K562 (cell line): ENCODE data around the gene CBX4. TPM values are rescaled to one million over a fixed set of nuclear protein-coding genes. Genes with fewer than 3 reads are reported as not detected.

ENCODE experiments used
- ATAC-seq: fragments of 200-7000 bp; cut with Tn5 transposase; 3 replicates; pipeline ENCODE4 v1.9.1; 2020; ENCODE audit warnings: moderate library complexity
- Bru-seq: library from RNA; stranded (reverse); fragments of 400-500 nt; gene quantifications from one replicate; lab custom pipeline; 2021; lab: Mats Ljungman, UMichigan
- BruChase-seq, 2 experiments: library from RNA; stranded (reverse); fragments of 400-500 nt; gene quantifications; one replicate each; lab custom pipeline; 2021; lab: Mats Ljungman, UMichigan
- BruUV-seq: library from RNA; stranded (reverse); fragments of 400-500 nt; replicated peaks from 2 replicates; lab custom pipeline; 2021; lab: Mats Ljungman, UMichigan
- CTCF ChIA-PET: fragments of 300-600 bp; formaldehyde crosslinking; extraction: SDS; loops from one replicate; lab custom pipeline; 2021; ENCODE audit warnings: low intra/inter-chr PET ratio; lab: Yijun Ruan, JAX
- POLR2A ChIA-PET: fragments of 300-600, 350-650 bp; sonication (Branson Sonifier 250); formaldehyde crosslinking; extraction: SDS; loops from one replicate; lab custom pipeline; 2021; ENCODE audit warnings: antibody characterized with exemption, inconsistent platforms; lab: Yijun Ruan, JAX
- DNase-seq, 4 experiments: peaks; one replicate each; pipeline versions ENCODE4 v3.0.0 to v3.0.0-alpha.2; 2011 to 2018; ENCODE audit warnings: low spot score in 3 of 4, mixed read lengths in 3 of 4; ENCODE audit errors: extremely low read depth in 1 of 4
- FAIRE-seq: peaks from 2 replicates; lab custom pipeline; 2011; peaks lifted over from hg19 to GRCh38; lab: Jason Lieb, UNC
- H2AFZ ChIP-seq: 2 replicates; pipeline ENCODE4 v1.6.0; 2011; ENCODE audit warnings: low read depth, low read length, control low read depth, inconsistent platforms
- H3K27ac ChIP-seq: fragments of 200-600 bp; 3 replicates; pipeline ENCODE4 v1.8.0; 2011; ENCODE audit warnings: low read depth, mild to moderate bottlenecking, control low read depth, inconsistent platforms, low read length, moderate library complexity, mixed read lengths; ENCODE audit errors: extremely low read depth
- H3K27me3 ChIP-seq, 2 experiments: fragments of 300-600 bp in 1 of 2; 2 replicates in 1 of 2; 3 replicates in 1 of 2; pipeline versions ENCODE4 v1.6.0 to v1.8.0; 2011; ENCODE audit warnings: inconsistent platforms in 2 of 2, low read length in 2 of 2, mild to moderate bottlenecking in 1 of 2, mixed read lengths in 1 of 2, moderate library complexity in 1 of 2; ENCODE audit not compliant: control insufficient read depth in 2 of 2, insufficient read depth in 2 of 2
- H3K36me3 ChIP-seq: fragments of 300-600 bp; 3 replicates; pipeline ENCODE4 v1.8.0; 2011; ENCODE audit warnings: mild to moderate bottlenecking, low read length, inconsistent platforms; ENCODE audit not compliant: control insufficient read depth, insufficient read depth
- H3K4me1 ChIP-seq, 2 experiments: fragments of 200-600 bp in 1 of 2; replicated peaks in 1 of 2; 2 replicates in 1 of 2; 3 replicates in 1 of 2; pipeline versions ENCODE4 v1.5.1 to v1.8.0; 2011; ENCODE audit warnings: inconsistent platforms in 2 of 2, low read length in 2 of 2, mild to moderate bottlenecking in 1 of 2, mixed read lengths in 1 of 2, moderate library complexity in 1 of 2; ENCODE audit not compliant: control insufficient read depth in 2 of 2, insufficient read depth in 2 of 2
- H3K4me2 ChIP-seq: 2 replicates; pipeline ENCODE4 v1.6.1; 2011; ENCODE audit warnings: low read length, control low read depth, inconsistent platforms, mixed read lengths; ENCODE audit not compliant: insufficient read depth
- H3K4me3 ChIP-seq: fragments of 200-600 bp; sonication (generic), shearing (Covaris generic); 2 replicates; pipeline ENCODE4 v1.5.1; 2016; ENCODE audit warnings: control low read depth, inconsistent platforms
- H3K79me2 ChIP-seq: fragments of 200-600 bp; 3 replicates; pipeline ENCODE4 v1.8.0; 2011; ENCODE audit warnings: low read length, inconsistent platforms; ENCODE audit not compliant: control insufficient read depth, insufficient read depth
- H3K9ac ChIP-seq, 2 experiments: 2 replicates each; pipeline versions ENCODE4 v1.6.0 to v1.6.1; 2011; ENCODE audit warnings: low read depth in 2 of 2, low read length in 2 of 2, control low read depth in 1 of 2, inconsistent platforms in 1 of 2, mild to moderate bottlenecking in 1 of 2, mixed read lengths in 1 of 2; ENCODE audit not compliant: insufficient read depth in 1 of 2
- H3K9me1 ChIP-seq: one replicate; pipeline ENCODE4 v1.6.0; 2011; ENCODE audit warnings: inconsistent platforms, mild to moderate bottlenecking, low read length, moderate library complexity; ENCODE audit not compliant: control insufficient read depth, insufficient read depth
- H3K9me3 ChIP-seq: replicated peaks from 2 replicates; pipeline ENCODE4 v1.5.1; 2011; ENCODE audit warnings: low read depth, low read length, inconsistent platforms; ENCODE audit not compliant: control insufficient read depth, insufficient read depth
- H4K20me1 ChIP-seq: replicated peaks from 2 replicates; pipeline ENCODE4 v1.6.1; 2011; ENCODE audit warnings: low read length, inconsistent platforms, mixed read lengths; ENCODE audit not compliant: control insufficient read depth, insufficient read depth
- C11orf30 ChIP-seq: fragments of 450-650 bp; IDR thresholded peaks from 2 replicates; pipeline ENCODE4 v1.6.1; 2016; ENCODE audit warnings: low read depth, mild to moderate bottlenecking
- E2F5 ChIP-seq: sonication (generic); formaldehyde crosslinking; IDR thresholded peaks from 2 replicates; pipeline ENCODE4 v1.8.0; 2022; ENCODE audit warnings: mild to moderate bottlenecking, missing genetic modification reagents
- HDAC2 ChIP-seq: fragments of 450-650 bp; IDR thresholded peaks from 2 replicates; pipeline ENCODE4 v1.6.1; 2016; ENCODE audit warnings: mild to moderate bottlenecking
- JUN ChIP-seq, 2 experiments: sonication (generic) in 1 of 2; formaldehyde crosslinking in 1 of 2; IDR thresholded peaks; 2 replicates each; pipeline versions ENCODE4 v1.6.1 to v1.8.0; 2012 to 2022; ENCODE audit warnings: borderline replicate concordance in 2 of 2, mild to moderate bottlenecking in 2 of 2, improper control_type of control experiment in 1 of 2, low read depth in 1 of 2, low read length in 1 of 2, missing genetic modification reagents in 1 of 2
- MECOM ChIP-seq: fragments of 250-450 bp; sonication (Bioruptor Pico); IDR thresholded peaks from 2 replicates; pipeline ENCODE4 v1.8.0; 2022; ENCODE audit warnings: inconsistent platforms
- NBN ChIP-seq: fragments of 450-650 bp; IDR thresholded peaks from 2 replicates; pipeline ENCODE4 v1.6.1; 2016; ENCODE audit warnings: low read depth, mild to moderate bottlenecking
- PYGO2 ChIP-seq: fragments of 450-650 bp; IDR thresholded peaks from 2 replicates; pipeline ENCODE4 v1.6.1; 2016; ENCODE audit warnings: mild to moderate bottlenecking, missing genetic modification characterization, moderate library complexity, missing compliant biosample characterization
- TEAD1 ChIP-seq, 2 experiments: fragments of 450-650 bp in 1 of 2; sonication (generic) in 1 of 2; formaldehyde crosslinking; IDR thresholded peaks; 2 replicates each; pipeline versions ENCODE4 v1.4.0 to v1.8.0; 2020 to 2022; ENCODE audit warnings: mild to moderate bottlenecking in 2 of 2, missing genetic modification reagents in 1 of 2
- USF1 ChIP-seq: sonication (generic); formaldehyde crosslinking; IDR thresholded peaks from 2 replicates; pipeline ENCODE4 v1.9.0; 2022; ENCODE audit warnings: mild to moderate bottlenecking, missing genetic modification reagents
- ZBTB7A ChIP-seq: IDR thresholded peaks from 2 replicates; pipeline ENCODE4 v1.6.1; 2011; ENCODE audit warnings: low read depth, mild to moderate bottlenecking, low read length, moderate library complexity, borderline replicate concordance; ENCODE audit not compliant: control insufficient read depth
- ZC3H4 ChIP-seq: sonication (generic); formaldehyde crosslinking; IDR thresholded peaks from 2 replicates; pipeline ENCODE4 v1.9.0; 2021; ENCODE audit warnings: missing genetic modification reagents, borderline replicate concordance
- ZFPM2 ChIP-seq: fragments of 250-450 bp; sonication (Bioruptor Pico); IDR thresholded peaks from 2 replicates; pipeline ENCODE4 v1.5.1; 2022; ENCODE audit warnings: mild to moderate bottlenecking
- ZNF324 ChIP-seq: fragments of 250-450 bp; sonication (Bioruptor Pico); IDR thresholded peaks from 2 replicates; pipeline ENCODE4 v1.4.0; 2020; ENCODE audit warnings: mild to moderate bottlenecking
- WGBS: fragments of 100-300 bp; shearing (Covaris generic); methylation state at CpG from one replicate; pipeline ENCODE4 v1.1.6; 2016; ENCODE audit warnings: low coverage, mixed read lengths; ENCODE audit not compliant: insufficient coverage; ENCODE audit errors: missing lambda C conversion rate; 5-methylcytosine and 5-hydroxymethylcytosine counted together
- in situ Hi-C: fragments of 300-500 bp; cut with MboI; formaldehyde crosslinking; loops from 4 replicates; pipeline ENCODE4 v1.15.0; 2018; ENCODE audit warnings: inconsistent platforms, mixed read lengths
- intact Hi-C: fragments of 100-400 bp; cut with micrococcal nuclease; formaldehyde crosslinking; loops from 2 replicates; pipeline ENCODE4 v1.14.2; 2022
- long read RNA-seq, 3 experiments: library from polyadenylated mRNA in 2 of 3; library from RNA in 1 of 3; unstranded in 2 of 3; stranded (forward) in 1 of 3; transcript quantifications; one replicate each; pipeline ENCODE4 v2.0.0, GENCODE V29; 2019 to 2022
- polyA minus RNA-seq, 3 experiments: library from RNA; depleted of rRNA, polyadenylated mRNA; stranded (reverse); fragments of >200 nt; gene quantifications; 2 replicates each; pipeline ENCODE4 v1.2.3, GENCODE V29; 2011
- polyA plus RNA-seq, 8 experiments: library from polyadenylated mRNA; depleted of rRNA in 4 of 8; stranded (reverse) in 5 of 8; unstranded in 3 of 8; fragments of >200 nt; fragmentation: Nextera tagmentation in 2 of 8; fragmentation: Illumina TruSeq in 1 of 8; extraction: Ambion mirVana in 2 of 8; extraction: Trizol in 1 of 8; gene quantifications; 2 replicates each; pipeline versions ENCODE4 v1.2.1 to v1.2.3, GENCODE V29; 2011 to 2014; ENCODE audit warnings: inconsistent platforms in 1 of 8, missing spikeins in 1 of 8
- total RNA-seq, 7 experiments: library from RNA; depleted of rRNA in 6 of 7; stranded (reverse); fragments of >200 nt in 6 of 7; fragmentation: Illumina TruSeq in 2 of 7; extraction: Trizol in 2 of 7; gene quantifications; 2 replicates each; pipeline versions ENCODE4 v1.2.1 to v1.2.3, GENCODE V29; 2011 to 2021; ENCODE audit warnings: low replicate concordance in 1 of 7

The CBX4 gene
- 13.6 and 28.0 TPM in 2 replicates for total RNA-seq (2011; cell fraction: chromatin; rRNA removed; ENCODE audit: low replicate concordance)
- 26.3 and 29.6 TPM in 2 replicates for total RNA-seq (2011; cell fraction: nucleolus; rRNA removed)
- 11.0 and 15.7 TPM in 2 replicates for total RNA-seq (2011; cell fraction: nucleoplasm; rRNA removed)
- total RNA-seq (2014; rRNA removed), result 42.3 and 42.4 TPM in 2 replicates
- 4.4 and 4.7 TPM in 2 replicates for total RNA-seq (2014; rRNA removed; fragmentation: Illumina TruSeq; extraction: Trizol)
- 13.5 and 14.7 TPM in 2 replicates for total RNA-seq (2015; rRNA removed; fragmentation: Illumina TruSeq; extraction: Trizol)
- total RNA-seq (2021), result 48.5 and 50.5 TPM in 2 replicates
- 7.8 and 13.5 TPM in 2 replicates for polyA plus RNA-seq (2011; rRNA removed)
- 12.6 and 29.1 TPM in 2 replicates for polyA plus RNA-seq (2011; cell fraction: cytosol; rRNA removed)
- polyA plus RNA-seq (2011; cell fraction: nucleus; rRNA removed), result 23.9 and 38.8 TPM in 2 replicates
- 22.9 and 60.2 TPM in 2 replicates for polyA plus RNA-seq (2012)
- 10.0 and 16.4 TPM in 2 replicates for polyA plus RNA-seq (2014; fragmentation: Illumina TruSeq; extraction: Trizol)
- 1 to 10 TPM in 1 of 2 experiments, under 1 TPM in 1; 0.98 to 1.1 TPM for polyA plus RNA-seq (2014; fragmentation: Nextera tagmentation; extraction: Ambion mirVana)
- 34.8 and 40.7 TPM in 2 replicates for polyA plus RNA-seq (2014; rRNA removed)
- polyA minus RNA-seq (2011; rRNA and poly(A)+ RNA removed), result 7.2 and 7.6 TPM in 2 replicates
- polyA minus RNA-seq (2011; cell fraction: cytosol; rRNA and poly(A)+ RNA removed), result 18.7 and 24.1 TPM in 2 replicates
- 12.4 and 16.4 TPM in 2 replicates for polyA minus RNA-seq (2011; cell fraction: nucleus; rRNA and poly(A)+ RNA removed)
- percentile 92 among the genes with signal in this experiment for Bru-seq, nascent RNA
- percentile 88 among the genes with signal in this experiment for BruChase-seq, experiment 1, labeled RNA remaining after a 2-hour chase
- BruChase-seq, experiment 2, labeled RNA remaining after a 6-hour chase, result percentile 89 among the genes with signal in this experiment
- long read RNA-seq, experiment 1, transcript CBX4-201 (5 exons, 2,664 nt), result major isoform, 15 of 147 reads
- long read RNA-seq, experiment 1, partial matches to known transcripts, result 2 of 147 reads
- long read RNA-seq, experiment 1, other reads (novel, unspliced or antisense), result 130 of 147 reads
- long read RNA-seq, experiment 2, transcript CBX4-201 (5 exons, 2,664 nt), result major isoform, 11 of 38 reads
- long read RNA-seq, experiment 2, partial matches to known transcripts, result 1 of 38 reads
- long read RNA-seq, experiment 2, other reads (novel, unspliced or antisense), result 26 of 38 reads
- long read RNA-seq, experiment 3, partial matches to known transcripts, result 0 of 1 reads
- long read RNA-seq, experiment 3, other reads (novel, unspliced or antisense), result 1 of 1 reads

- peak within 1 kb of the TSS; percentile 95 for H3K27ac ChIP-seq
- in situ Hi-C loops (loop anchor here (5.0 kb wide), 1 partner anchor 37 kb away; no protein-coding TSS in a partner anchor), intact Hi-C loops (loop anchor here (2.0 to 10.0 kb wide), 3 partner anchors 42 to 95 kb away; partner anchors contain the start of gene CBX8)
- POLR2A ChIA-PET, result interaction anchor here (0.6 to 17.8 kb wide), 23 partner anchors 9 to 746 kb away, joined by 3 to 386 read pairs (median 4); partner anchors contain the start of gene CBX8
- peaks cover 41% of the 10 kb centered on the region for H3K79me2 ChIP-seq
- H3K9me1 ChIP-seq, result peaks cover 4% of the 10 kb centered on the region
- WGBS, result 9% methylated on average over 44 of the region's 103 CpGs
- peaks cover 32 to 85% of the 10 kb centered on the region in 2 experiments for H3K4me1 ChIP-seq
- peak within 1 kb of the TSS; percentile 88 for H3K4me2 ChIP-seq
- H3K9ac ChIP-seq, result peak within 1 kb of the TSS; percentile 77 to 95
- peak within 1 kb of the TSS; percentile 87 for H2AFZ ChIP-seq
- H3K4me3 ChIP-seq, result peak within 1 kb of the TSS; percentile 74
- no peaks in the 10 kb centered on the region for H3K27me3 ChIP-seq
- DNase-seq (peak; percentile 92 to 97 (median 94)), FAIRE-seq (no peak), ATAC-seq (peak; percentile 63)
- CTCF ChIA-PET, result interaction anchor here (0.7 to 2.3 kb wide), 4 partner anchors 28 to 152 kb away, joined by 3 to 14 read pairs (median 4); no protein-coding TSS in a partner anchor
- TSS peak; percentile 94 for BruUV-seq
- peaks cover 20% of the 10 kb centered on the region for H4K20me1 ChIP-seq
- no peaks in the 10 kb centered on the region for H3K9me3 ChIP-seq
- peaks cover 28% of the 10 kb centered on the region; the same call in 1 of the 3 replicates for H3K36me3 ChIP-seq
- TF ChIP-seq MECOM (CRISPR knock-in tag) (no peak), HDAC2 (no peak), C11orf30 (no peak), USF1 (CRISPR knock-in tag) (no peak), PYGO2 (tag) (peak; percentile 20; the same call in 1 of the 2 replicates), TEAD1 (CRISPR knock-in tag; IDR thresholded peaks at IDR 0.05) (peak in 1 of 2 experiments; percentile 24; a peak in 1 of 4 replicates), JUN (IDR thresholded peaks at IDR 0.05; ENCODE audit: borderline replicate concordance, low read depth, low read length) (peak; percentile 92), JUN (CRISPR knock-in tag; IDR thresholded peaks at IDR 0.05; ENCODE audit: borderline replicate concordance) (peak; percentile 57; the same call in 1 of the 2 replicates), ZFPM2 (CRISPR knock-in tag) (no peak), ZNF324 (CRISPR knock-in tag) (no peak), ZC3H4 (0 out of 2 replicates have a peak, but pooled peaks have one; percentile 22), ZBTB7A (peak; percentile 99), NBN (peak; percentile 78), E2F5 (CRISPR knock-in tag) (no peak)
These were observed at the start of gene CBX4 for GRCh38 chr17:79839356-79840268. CBX4 (minus strand) TSS chr17:79839440; CDS start chr17:79839251, 189 bp downstream.
